Erythroblast (primary cell): ENCODE results near the gene TMA7.

Source experiments
- GATA1 ChIP-seq: IDR thresholded peaks from 2 replicates; pipeline ENCODE4 v1.6.1; 2011; ENCODE audit warnings: low read depth, mild to moderate bottlenecking, control low read depth, low read length, moderate library complexity
- POLR2A ChIP-seq: IDR thresholded peaks from 2 replicates; pipeline ENCODE4 v1.6.1; 2011; ENCODE audit warnings: mild to moderate bottlenecking, low read length

DNA sequence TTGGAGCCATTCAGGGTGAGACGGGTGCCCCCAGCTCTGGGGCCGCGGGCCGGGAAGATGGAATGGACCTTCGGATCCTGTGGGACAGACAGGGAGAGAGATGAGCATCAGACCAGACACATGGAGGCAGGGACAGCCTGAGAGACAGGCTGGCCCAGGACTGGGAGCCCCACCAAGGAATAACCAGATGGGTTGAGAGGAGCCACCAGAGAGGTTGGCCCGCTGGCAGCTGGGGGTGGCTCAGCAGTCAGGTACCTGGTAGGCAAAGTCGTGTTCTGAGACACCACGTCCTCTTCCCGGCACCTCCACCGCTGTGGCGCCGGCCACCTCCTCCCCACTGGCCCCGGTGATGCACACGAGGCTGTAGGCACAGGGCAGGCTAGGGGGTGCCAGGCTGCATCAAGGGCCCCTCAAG lies 24.0 kb upstream of the TMA7 start:
- TF ChIP-seq POLR2A (no peak), GATA1 (no peak)
